OCI-M1 (cell line): ENCODE data around the gene DNAJB12.
"Not testable (repeated sequence)": the region's sequence is repeated elsewhere in the genome, so short reads cannot be mapped to it uniquely, and the experiment has no call there.

ENCODE experiments used
- DNase-seq: peaks from one replicate; lab custom pipeline; 2025; lab: John Stamatoyannopoulos, UW

DNAJB12 gene

GRCh38 chr10:72354356-72355213 is at the start of gene DNAJB12:
TSS of gene DNAJB12 (minus strand) at chr10:72354919. CDS start at chr10:72354897, 22 bp downstream.
- peak; percentile 98 for DNase-seq

- peak; percentile 28 for DNase-seq
Measured at GRCh38 chr10:72395581-72395980, 40.9 kb upstream of the DNAJB12 start.

DNA sequence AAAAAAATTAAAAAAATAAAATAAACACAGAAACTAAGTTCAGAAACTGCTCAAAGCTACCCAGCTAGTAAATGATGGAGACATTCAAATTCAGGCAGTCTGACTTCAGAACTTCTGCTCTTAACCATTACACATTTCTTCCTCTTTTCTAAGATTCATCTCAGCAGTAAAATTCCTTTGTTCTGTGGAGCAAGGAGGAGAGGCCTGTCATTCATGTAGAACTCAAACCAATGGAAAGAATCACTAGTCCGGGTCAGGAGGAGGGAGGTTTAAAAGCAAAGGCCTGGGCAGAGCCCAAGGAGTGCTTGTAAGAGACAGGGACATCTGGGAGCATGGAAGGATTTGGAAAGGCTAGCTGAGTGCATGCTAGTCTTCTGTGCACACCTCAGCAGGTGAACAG is 37.9 kb upstream of the DNAJB12 start:
- DNase-seq = no peak

- DNase-seq = no peak
Measured at GRCh38 chr10:72390764-72391163, 36.0 kb upstream of the DNAJB12 start.

DNA sequence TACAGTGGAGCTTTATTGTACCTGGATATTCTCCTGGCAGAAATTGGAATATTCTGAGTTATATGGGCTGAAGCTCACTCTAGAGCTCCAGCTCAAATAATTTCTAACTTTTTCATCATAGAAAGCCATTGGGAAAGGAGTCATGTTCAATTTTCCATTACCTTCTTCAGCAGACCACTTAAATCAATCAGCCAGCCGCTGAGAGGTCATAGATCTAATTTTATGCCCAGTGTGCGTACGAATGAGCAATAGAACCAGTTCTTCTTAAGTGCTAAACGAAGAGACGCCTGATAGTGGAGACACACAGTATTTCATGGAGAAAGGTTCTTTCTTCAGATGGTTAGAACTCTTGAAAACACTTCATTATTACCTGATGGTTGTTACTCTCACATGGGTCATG is 35.0 kb upstream of the DNAJB12 start:
- no peak for DNase-seq

DNA sequence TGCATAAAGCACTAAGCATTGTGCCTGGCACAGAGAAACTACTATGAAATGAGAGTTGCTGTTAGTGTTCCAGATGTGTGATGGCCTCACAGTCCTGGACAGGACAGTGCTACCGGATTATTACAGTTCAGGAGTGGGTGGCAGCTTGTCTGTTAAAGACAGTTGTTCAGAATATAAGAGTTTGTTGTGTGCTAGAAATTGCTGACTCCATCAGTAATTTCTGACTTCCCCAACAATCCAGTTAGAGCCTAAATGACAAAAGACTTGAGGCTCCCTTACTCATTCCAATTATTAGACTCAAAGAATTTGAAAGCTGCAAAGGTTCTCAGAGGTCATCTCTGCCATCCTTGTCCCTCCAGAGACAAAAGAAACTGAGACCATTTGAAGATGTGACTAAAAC is 34.3 kb upstream of the DNAJB12 start:
- DNase-seq = no peak

- no peak for DNase-seq
Measured at GRCh38 chr10:72388062-72388461, 33.3 kb upstream of the DNAJB12 start.

GRCh38 chr10:72386916-72387586 is 32.3 kb upstream of the DNAJB12 start:
- peak; percentile 88 for DNase-seq

DNA sequence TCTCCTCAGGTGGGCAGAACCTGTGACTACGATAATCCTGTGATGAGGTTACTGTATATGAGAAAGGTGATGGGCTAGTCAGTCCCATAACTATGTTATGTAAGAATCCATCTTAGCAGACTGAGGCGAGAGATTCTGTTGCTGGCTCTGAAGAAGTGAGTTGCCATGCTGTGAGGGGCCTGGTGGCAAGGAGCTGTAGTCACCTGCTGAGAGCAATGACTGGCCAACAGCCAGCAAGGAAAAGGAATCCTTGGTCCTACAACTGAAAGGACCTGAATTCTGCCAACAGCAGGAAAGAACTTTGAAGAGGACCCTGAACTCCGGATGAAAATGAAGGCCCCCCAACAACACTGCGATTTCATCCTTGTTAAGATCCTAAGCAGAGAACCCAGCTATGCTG is 31.0 kb upstream of the DNAJB12 start:
- DNase-seq = no peak

DNA sequence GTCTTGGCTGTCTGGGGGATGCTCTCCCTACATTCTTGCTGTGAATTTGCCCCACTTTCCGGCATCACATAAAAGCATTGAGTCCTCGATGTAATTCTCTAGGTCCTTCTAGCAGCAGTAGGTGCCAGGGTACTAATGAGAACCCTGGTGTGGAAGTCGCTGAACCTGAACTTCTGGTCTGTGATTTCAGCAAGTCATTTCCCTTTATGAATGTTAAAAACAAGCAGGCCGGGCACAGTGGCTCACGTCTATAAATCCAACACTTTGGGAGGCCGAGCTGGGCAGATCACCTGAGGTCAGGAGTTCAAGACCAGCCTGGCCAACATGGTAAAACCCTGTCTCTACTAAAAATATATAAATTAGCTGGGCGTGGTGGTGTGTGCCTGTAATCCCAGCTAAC is 30.3 kb upstream of the DNAJB12 start:
- DNase-seq = not testable (repeated sequence)

DNA sequence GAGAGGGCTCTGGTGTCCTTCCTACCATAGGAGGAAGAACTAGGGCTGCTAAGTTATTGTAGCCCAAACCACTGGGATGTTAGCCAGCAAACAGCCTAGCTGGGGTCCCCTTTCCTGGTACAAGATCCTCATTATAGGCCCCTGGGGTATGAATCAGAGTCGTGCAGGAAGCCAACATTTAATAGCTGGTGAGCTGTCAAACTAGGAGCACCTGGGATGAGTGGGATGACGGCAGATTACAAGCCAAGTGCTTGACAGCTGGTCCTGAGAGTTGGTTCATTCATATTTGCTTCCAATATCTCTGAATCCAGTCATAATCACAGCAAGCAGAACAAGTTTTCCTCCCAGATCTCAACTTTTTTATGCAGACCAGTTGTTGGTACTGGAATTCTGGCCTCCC is 25.1 kb upstream of the DNAJB12 start:
- DNase-seq = no peak

GRCh38 chr10:72379062-72379461 is 24.3 kb upstream of the DNAJB12 start:
- DNase-seq = no peak

DNA sequence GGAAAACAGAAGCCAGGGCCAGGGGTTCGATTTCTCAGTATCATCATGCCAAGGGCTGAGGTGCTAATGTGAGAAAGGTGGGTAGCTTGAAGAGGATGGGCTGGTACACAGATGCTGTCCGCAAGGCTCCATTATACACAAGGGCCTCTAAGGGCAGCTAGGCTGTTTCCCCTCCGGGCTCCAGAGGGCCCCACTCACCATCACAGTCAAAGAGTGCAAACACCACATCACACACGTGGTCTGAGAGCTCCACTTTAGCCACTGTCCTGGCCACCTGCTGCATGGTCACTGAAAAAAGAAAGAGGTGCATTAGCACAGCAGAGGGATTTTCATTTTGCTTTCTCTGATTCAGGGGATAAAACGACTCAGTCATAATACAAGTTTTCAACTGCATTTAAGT is 20.9 kb upstream of the DNAJB12 start:
- DNase-seq = peak; percentile 63

- DNase-seq = no peak
Measured at GRCh38 chr10:72375173-72375572, 20.5 kb upstream of the DNAJB12 start.

DNA sequence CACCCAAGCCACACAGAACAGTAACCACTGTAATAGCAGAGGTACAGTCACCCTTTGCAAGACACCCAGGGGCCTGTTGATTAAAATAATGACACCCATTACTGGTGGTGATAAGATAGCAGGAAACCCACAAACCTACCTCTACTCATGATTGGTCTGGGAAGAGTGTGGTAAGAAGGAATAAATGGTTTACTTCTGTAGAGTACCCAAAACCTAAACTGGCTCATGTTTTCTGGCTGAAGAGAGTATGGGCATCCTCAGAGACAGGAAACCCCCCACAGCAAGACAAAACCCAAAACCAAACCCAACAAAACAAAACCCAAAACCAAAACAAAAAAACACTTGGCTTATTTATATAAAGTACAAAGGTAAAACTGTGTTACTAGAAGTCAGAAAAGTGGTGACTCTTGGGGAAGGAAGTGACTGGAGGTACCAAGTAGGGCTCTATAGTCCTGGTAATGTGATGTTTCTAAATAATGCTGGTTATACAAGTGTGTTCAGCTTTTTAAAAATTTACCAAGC is 15.5 kb upstream of the DNAJB12 start:
- no peak for DNase-seq

- no peak for DNase-seq
Measured at GRCh38 chr10:72367301-72367960, 12.7 kb upstream of the DNAJB12 start.

DNA sequence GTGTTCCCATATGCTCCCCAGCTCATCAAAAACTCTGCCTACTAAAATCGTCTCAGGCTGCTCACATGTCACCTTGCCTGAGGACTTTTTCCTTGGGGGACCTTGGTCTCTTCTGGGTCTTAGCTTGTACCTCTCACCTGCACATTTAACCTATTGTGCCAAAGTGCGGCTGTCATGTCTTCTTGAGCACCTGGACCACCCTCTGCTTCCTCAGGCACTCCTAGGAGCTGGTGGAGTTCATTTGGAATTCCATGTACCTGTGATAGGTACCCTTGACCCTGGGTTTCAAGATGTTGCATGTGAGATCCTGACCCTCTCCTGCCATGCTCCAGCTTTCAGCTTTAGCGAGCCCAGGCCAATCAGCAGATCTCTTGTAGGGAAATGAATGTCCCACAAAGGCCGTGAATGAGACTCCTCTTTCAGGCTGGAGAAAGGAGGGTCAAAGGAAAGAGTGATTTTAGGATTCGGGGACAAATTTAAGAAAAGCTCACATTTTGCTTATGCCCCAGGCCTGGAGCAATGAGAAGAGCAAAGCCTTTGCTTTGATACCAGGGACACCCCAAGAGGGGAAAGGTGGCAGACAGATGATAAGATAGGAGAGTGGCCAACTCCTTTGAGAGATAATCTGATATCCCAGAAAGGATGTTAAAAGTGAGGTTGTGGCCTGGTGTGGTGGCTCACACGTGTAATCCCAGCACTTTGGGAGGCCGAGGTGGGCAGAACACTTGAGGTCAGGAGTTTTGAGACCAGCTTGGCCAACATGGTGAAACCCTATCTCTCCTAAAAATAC is 10.6 kb upstream of the DNAJB12 start:
- DNase-seq = no peak

GRCh38 chr10:72364239-72364777 is 9.6 kb upstream of the DNAJB12 start:
- peak; percentile 96 for DNase-seq

GRCh38 chr10:72356987-72357386 is 2.3 kb upstream of the DNAJB12 start:
- DNase-seq = peak; percentile 32

GRCh38 chr10:72356115-72356514 is 1.4 kb upstream of the DNAJB12 start:
- DNase-seq = no peak

- no peak for DNase-seq
Measured at GRCh38 chr10:72355214-72355555, 466 bp upstream of the DNAJB12 start.

GRCh38 chr10:72353965-72354355 is 759 bp downstream of the DNAJB12 start:
- DNase-seq = peak; percentile 78
